Cardiac fibroblast (primary cell): ENCODE data around the gene FFAR3.

ENCODE experiments used
- DNase-seq, 2 donors: peaks; one replicate each; pipeline versions ENCODE4 v3.0.0 to v3.0.0-alpha.2; 2010; ENCODE audit warnings: low read depth in 2 of 2
- H3K4me3 ChIP-seq, 2 donors: replicated peaks in 1 of 2; 1 replicate in 1 of 2; 2 replicates in 1 of 2; pipeline ENCODE4 v1.5.1; 2011; ENCODE audit warnings: low read depth in 2 of 2, low read length in 2 of 2, mild to moderate bottlenecking in 2 of 2, moderate library complexity in 1 of 2
- TF ChIP-seq, protein P1 (sequence below): IDR thresholded peaks from one replicate; pipeline ENCODE4 v1.5.1; 2011; ENCODE audit warnings: low read depth, mild to moderate bottlenecking, low read length, inconsistent platforms

The FFAR3 gene

DNA sequence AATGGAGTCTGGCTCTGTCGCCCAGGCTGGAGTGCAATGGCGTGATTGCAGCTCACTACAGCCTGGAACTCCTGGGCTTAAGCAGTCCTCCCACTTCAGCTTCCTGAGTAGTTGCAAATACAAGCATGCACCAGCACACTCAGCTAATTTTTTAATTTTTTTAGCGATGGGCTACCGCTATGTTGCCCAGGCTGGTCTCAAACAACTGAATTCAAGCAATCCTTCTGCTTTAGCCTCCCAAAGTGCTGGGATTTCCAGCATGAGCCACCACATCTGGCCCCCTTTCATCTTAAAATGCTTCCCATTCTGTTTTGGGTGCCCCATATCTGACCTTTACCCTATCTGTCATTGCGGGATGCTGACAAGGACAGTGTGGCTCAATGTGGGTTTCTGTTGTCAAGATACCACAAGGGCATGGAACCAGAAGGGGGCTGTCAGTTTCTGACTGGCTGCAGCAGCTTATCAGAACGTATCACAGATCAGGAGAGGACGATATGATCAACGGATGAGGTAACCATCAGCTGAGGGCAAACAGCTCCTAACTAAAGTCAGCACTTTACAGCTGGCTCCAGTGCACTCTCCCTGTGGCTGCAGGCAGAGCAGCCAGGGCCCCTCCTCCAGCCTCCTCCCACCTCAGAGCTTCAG, 45.0 kb downstream of the FFAR3 start:
- TF ChIP-seq, protein P1, sequence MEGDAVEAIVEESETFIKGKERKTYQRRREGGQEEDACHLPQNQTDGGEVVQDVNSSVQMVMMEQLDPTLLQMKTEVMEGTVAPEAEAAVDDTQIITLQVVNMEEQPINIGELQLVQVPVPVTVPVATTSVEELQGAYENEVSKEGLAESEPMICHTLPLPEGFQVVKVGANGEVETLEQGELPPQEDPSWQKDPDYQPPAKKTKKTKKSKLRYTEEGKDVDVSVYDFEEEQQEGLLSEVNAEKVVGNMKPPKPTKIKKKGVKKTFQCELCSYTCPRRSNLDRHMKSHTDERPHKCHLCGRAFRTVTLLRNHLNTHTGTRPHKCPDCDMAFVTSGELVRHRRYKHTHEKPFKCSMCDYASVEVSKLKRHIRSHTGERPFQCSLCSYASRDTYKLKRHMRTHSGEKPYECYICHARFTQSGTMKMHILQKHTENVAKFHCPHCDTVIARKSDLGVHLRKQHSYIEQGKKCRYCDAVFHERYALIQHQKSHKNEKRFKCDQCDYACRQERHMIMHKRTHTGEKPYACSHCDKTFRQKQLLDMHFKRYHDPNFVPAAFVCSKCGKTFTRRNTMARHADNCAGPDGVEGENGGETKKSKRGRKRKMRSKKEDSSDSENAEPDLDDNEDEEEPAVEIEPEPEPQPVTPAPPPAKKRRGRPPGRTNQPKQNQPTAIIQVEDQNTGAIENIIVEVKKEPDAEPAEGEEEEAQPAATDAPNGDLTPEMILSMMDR = no peak
- DNase-seq = peak in 1 of 2 donors; percentile 7

DNA sequence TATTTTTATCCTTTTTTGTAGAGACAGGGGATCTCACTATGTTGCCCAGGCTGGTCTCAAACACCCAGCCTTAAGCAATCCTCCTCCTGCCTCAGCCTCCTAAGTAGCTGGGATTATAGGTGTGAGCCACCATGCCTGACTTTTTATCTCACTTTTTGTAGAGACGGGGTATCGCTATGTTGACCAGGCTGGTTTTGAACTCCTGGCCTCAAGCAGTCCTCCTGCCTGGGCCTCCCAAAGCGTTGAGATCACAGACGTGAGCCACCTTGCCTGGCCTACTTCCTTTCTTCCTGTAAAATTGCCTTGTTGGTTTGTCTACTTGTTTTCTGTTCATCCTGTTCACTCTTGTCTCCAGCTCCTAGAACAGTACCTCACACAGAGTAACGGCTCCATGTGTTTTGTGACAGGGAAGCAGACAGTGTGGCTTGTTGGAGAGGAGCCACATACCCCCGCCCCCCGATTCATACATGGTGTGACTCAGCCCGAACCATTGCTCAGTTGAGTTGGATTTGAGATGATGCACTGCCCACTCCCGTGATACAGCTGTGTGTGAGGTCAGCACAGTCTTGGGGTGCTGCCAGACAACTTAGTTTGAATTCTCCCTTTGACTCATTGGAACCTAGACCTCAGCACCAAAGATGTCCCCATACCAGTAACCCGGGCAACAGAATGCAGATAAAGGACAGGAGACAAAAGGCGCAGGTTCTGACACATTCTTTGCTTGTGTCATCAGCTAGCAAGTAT, 46.8 kb downstream of the FFAR3 start:
- H3K4me3 ChIP-seq = no peak overlapping the region
- DNase-seq = peak; percentile 93 to 97
- TF ChIP-seq, protein P1 = no peak

More for the DNA sequence above, 45.0 kb downstream of the FFAR3 start:
- no peak overlapping the region for H3K4me3 ChIP-seq

DNA sequence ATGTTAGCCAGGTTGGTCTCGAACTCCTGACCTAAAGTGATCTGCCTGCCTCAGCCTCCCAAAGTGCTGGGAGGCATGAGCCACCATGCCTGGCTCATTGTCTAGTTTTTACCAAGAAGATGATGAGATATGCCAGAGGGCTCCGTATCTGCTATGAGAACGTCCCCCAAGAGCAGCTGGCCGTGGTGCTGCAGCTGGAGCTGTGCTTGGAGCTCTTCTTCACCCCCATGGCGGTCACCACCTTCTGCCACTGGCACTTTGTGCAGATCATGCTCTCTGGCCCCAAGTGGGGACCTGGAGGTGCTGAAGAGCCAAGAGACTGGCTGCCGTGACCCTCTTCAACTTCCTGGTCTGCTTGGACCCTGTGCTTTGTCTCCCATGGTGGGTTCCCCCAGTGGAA, 49.4 kb downstream of the FFAR3 start:
- no peak for DNase-seq
- no peak overlapping the region for H3K4me3 ChIP-seq
- TF ChIP-seq, protein P1 = no peak

DNA sequence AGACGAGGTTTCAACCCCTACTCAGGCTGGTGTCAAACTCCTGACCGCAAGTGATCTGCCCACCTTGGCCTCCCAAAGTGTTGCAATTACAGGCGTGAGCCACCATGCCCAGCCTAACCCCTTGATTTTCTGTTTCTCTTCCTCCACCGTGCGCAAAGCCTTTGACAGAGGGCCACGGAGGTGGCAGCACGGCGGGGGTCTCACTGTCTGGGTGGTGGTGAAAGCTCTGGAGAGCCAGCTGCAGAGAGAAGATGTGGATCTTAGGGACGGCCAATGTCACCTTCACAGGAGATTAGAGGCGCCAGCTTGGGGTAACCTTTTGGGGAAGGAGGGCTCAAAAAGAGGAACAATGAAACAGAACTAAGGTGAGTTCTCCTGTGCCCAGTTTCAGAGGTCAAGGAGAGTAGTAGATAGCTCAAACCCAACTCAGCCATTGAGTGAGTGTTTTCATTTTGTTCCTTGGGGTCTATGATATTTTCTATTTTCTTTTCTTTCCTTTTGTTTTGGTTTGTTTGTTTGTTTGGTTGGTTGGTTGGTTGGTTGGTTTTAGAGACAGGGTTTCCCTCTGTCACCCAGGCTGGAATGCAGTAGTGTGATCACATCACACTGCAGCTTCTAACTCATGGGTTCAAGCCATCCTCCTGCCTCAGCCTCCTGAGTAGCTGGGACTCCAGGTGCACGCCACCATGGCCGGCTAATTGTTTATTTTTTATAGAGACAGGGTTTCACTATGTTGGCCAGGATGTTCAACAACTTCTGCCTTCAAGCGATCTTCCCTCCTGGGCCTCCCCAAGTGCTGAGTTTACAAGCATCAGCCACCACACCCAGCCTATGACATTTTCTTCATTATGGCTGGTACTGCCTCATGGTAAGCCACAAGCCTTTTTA, 50.3 kb downstream of the FFAR3 start:
- no peak for DNase-seq
- TF ChIP-seq, protein P1 = no peak
- H3K4me3 ChIP-seq = no peak overlapping the region

DNA sequence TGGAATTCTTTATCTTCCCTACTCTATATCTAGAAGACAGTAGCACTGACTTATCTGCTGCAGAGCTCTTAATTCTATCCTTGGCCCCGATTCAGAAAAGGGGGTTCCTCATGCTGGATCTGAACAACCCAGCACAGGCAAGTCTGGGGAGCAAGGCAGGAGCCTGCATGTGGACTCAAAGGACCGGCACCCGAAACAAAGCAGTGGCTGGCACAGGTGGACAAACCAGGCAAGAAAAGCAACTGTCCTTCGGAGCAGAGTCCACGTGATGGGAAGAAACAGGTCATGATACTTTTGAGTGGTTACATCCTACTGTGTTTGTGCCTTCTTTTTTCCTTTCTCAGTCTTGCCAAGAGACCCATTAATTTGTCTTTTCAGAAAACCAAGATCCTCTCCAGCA, 50.9 kb downstream of the FFAR3 start:
- DNase-seq = no peak
- TF ChIP-seq, protein P1 = no peak
- no peak overlapping the region for H3K4me3 ChIP-seq
